HPDE6-E6E7 (cell line): ENCODE data around the gene NPAS3.

Source experiments
- DNase-seq: peaks from one replicate; pipeline ENCODE4 v3.0.0; 2011; ENCODE audit warnings: missing footprints; ENCODE audit errors: extremely low spot score

Gene NPAS3

GRCh38 chr14:33584697-33585096 lies 646.0 kb downstream of the NPAS3 start:
- no peak for DNase-seq

- no peak for DNase-seq
These were observed 648.1 kb downstream of the NPAS3 start for GRCh38 chr14:33586806-33587205.

- DNase-seq = no peak
These were observed 649.1 kb downstream of the NPAS3 start for GRCh38 chr14:33587791-33588190.

GRCh38 chr14:33588771-33589170 lies 650.1 kb downstream of the NPAS3 start:
- DNase-seq = no peak

- peak; percentile 84 for DNase-seq
These were observed 650.7 kb downstream of the NPAS3 start for GRCh38 chr14:33589334-33589733.

- DNase-seq = no peak
These were observed 652.4 kb downstream of the NPAS3 start for GRCh38 chr14:33590891-33591630.

- no peak for DNase-seq
These were observed 653.6 kb downstream of the NPAS3 start for GRCh38 chr14:33592297-33592696.

- no peak for DNase-seq
These were observed 657.8 kb downstream of the NPAS3 start for GRCh38 chr14:33596211-33597080.

GRCh38 chr14:33598582-33598981 lies 659.9 kb downstream of the NPAS3 start:
- DNase-seq = no peak

GRCh38 chr14:33602396-33602795 lies 663.7 kb downstream of the NPAS3 start:
- DNase-seq = no peak

GRCh38 chr14:33606591-33606990 lies 667.9 kb downstream of the NPAS3 start:
- DNase-seq = no peak

- no peak for DNase-seq
These were observed 670.9 kb downstream of the NPAS3 start for GRCh38 chr14:33609582-33609981.

GRCh38 chr14:33610121-33610520 lies 671.4 kb downstream of the NPAS3 start:
- DNase-seq = no peak

GRCh38 chr14:33611405-33612196 lies 672.9 kb downstream of the NPAS3 start:
- peak; percentile 31 for DNase-seq

GRCh38 chr14:33612197-33612505 lies 673.5 kb downstream of the NPAS3 start:
- DNase-seq = no peak

- DNase-seq = peak; percentile 21
These were observed 678.5 kb downstream of the NPAS3 start for GRCh38 chr14:33617154-33617553.

GRCh38 chr14:33618361-33619105 lies 679.9 kb downstream of the NPAS3 start:
- no peak for DNase-seq

GRCh38 chr14:33622496-33622895 lies 683.8 kb downstream of the NPAS3 start:
- DNase-seq = no peak

GRCh38 chr14:33629792-33630191 lies 691.1 kb downstream of the NPAS3 start:
- DNase-seq = no peak

- DNase-seq = no peak
These were observed 692.3 kb downstream of the NPAS3 start for GRCh38 chr14:33631021-33631420.

GRCh38 chr14:33631441-33631840 lies 692.8 kb downstream of the NPAS3 start:
- no peak for DNase-seq

- DNase-seq = no peak
These were observed 696.0 kb downstream of the NPAS3 start for GRCh38 chr14:33634631-33635030.
